Esophagus squamous epithelium (tissue), 4 donors: ENCODE data around the gene SLC44A1.

Source experiments
- CTCF ChIP-seq, 6 experiments: fragments of 450-650 bp in 4 of 6; fragments of 200-600 bp in 2 of 6; sonication (generic) in 2 of 6; IDR thresholded peaks; one replicate each; pipeline ENCODE4 v1.5.1; 2016 to 2019; ENCODE audit warnings: antibody characterized with exemption in 6 of 6, mild to moderate bottlenecking in 4 of 6, moderate library complexity in 4 of 6
- POLR2A ChIP-seq, 4 donors: fragments of 450-650 bp; IDR thresholded peaks; one replicate each; pipeline ENCODE4 v1.6.1; 2017; ENCODE audit warnings: antibody characterized with exemption in 4 of 4, mild to moderate bottlenecking in 4 of 4, moderate library complexity in 3 of 4

GRCh38 chr9:105329719-105330062, 85.2 kb downstream of the SLC44A1 start:
- TF ChIP-seq CTCF (IDR thresholded peaks at IDR 0.05): no peak
- TF ChIP-seq POLR2A (IDR thresholded peaks at IDR 0.05): no peak
